Esophagus squamous epithelium (tissue), 4 donors: ENCODE results near the gene LILRA5.

Source experiments
- POLR2A ChIP-seq, 4 donors: fragments of 450-650 bp; IDR thresholded peaks; one replicate each; pipeline ENCODE4 v1.6.1; 2017; ENCODE audit warnings: antibody characterized with exemption in 4 of 4, mild to moderate bottlenecking in 4 of 4, moderate library complexity in 3 of 4
- TF ChIP-seq, protein P1 (sequence below), 6 experiments: fragments of 450-650 bp in 4 of 6; fragments of 200-600 bp in 2 of 6; sonication (generic) in 2 of 6; IDR thresholded peaks; one replicate each; pipeline ENCODE4 v1.5.1; 2016 to 2019; ENCODE audit warnings: antibody characterized with exemption in 6 of 6, mild to moderate bottlenecking in 4 of 6, moderate library complexity in 4 of 6

DNA sequence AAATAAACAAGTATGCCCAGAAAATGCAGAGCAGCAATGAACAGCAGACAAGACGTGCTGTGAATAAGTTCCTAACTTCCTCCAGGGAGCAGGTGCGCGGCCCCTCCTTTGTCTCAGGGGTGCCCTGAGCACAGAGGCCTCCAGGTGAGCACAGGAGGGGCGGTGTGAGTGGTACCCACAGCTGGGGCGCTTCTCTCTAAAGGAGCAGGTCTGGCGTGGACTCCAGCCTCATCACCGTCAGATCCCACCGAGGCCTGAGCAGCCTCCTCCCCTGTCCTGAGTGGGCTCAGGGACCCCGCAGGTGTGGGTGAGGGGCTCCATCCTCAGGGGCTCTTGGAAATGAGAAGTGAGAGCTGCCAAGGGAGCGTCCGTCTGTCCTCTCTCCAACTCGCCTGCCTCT, 3.2 kb downstream of the LILRA5 start:
- TF ChIP-seq POLR2A (IDR thresholded peaks at IDR 0.05) = no peak
- TF ChIP-seq, protein P1, sequence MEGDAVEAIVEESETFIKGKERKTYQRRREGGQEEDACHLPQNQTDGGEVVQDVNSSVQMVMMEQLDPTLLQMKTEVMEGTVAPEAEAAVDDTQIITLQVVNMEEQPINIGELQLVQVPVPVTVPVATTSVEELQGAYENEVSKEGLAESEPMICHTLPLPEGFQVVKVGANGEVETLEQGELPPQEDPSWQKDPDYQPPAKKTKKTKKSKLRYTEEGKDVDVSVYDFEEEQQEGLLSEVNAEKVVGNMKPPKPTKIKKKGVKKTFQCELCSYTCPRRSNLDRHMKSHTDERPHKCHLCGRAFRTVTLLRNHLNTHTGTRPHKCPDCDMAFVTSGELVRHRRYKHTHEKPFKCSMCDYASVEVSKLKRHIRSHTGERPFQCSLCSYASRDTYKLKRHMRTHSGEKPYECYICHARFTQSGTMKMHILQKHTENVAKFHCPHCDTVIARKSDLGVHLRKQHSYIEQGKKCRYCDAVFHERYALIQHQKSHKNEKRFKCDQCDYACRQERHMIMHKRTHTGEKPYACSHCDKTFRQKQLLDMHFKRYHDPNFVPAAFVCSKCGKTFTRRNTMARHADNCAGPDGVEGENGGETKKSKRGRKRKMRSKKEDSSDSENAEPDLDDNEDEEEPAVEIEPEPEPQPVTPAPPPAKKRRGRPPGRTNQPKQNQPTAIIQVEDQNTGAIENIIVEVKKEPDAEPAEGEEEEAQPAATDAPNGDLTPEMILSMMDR (IDR thresholded peaks at IDR 0.05) = no peak
